Activated T-cell treated with anti-CD3 and anti-CD28 coated beads for 1 hour (primary cell): ENCODE measurements around the gene KRT6B.
"Not testable (repeated sequence)": the region's sequence is repeated elsewhere in the genome, so short reads cannot be mapped to it uniquely, and the experiment has no call there.

Source experiments
- DNase-seq: peaks from one replicate; pipeline ENCODE4 v3.0.0-alpha.2; 2020; ENCODE audit warnings: low read depth

KRT6B gene

DNA sequence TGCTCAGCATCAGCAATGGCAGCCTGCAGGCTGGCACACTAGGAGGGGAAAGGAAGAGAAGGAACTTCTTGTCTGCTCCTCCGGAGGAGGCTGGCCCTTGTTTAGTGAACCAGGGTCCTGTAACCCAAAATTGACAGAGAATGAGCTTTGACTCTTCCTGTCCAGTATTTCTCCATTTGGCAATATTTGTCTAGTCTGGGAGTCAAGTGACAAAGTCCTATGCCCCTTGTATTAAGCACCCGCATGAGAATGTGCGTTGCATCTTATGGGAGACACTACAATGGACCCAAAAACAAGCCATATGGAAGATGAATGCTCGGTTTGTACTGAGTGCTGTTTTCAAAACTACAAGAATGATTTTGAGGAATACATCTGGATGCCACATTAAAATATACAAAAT is 17.9 kb upstream of the KRT6B start:
- DNase-seq: no peak

DNA sequence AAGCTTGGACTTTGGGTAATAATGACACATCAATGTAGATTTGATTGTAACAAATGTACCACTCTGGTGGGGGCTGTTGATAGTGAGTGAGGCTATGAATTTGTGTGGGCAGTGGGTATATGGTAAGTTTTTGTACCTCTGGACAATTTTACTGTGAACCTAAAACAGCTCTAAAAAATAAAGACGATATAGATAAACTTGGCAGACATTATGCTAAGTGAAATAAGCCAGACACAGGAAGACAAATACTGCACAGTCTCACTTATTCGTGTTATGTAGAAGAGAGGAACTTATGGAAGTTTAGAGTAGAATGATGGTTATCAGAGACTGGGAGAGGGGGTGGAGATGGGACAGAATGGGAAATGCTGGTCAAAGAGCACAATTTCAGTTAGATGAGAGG is 13.0 kb upstream of the KRT6B start:
- DNase-seq: no peak

DNA sequence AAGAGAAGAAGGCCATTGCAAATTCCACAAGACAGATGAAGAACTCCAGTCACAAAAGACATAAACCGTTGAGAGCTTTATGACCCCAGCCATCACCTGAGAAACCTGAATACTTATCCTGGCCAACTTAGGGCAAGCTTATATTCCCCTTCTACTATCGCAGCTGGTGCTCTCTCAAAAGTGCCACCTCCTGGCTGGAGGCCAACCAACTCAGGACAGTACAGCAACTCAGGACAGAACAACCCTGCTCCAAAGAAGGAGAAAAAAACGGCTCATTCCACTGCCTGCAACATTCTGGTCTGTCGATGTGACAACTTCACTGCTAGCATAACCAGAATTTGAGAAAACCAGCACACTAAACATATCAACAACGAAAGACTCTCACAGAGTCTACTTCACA is 9.7 kb upstream of the KRT6B start:
- DNase-seq: no peak

DNA sequence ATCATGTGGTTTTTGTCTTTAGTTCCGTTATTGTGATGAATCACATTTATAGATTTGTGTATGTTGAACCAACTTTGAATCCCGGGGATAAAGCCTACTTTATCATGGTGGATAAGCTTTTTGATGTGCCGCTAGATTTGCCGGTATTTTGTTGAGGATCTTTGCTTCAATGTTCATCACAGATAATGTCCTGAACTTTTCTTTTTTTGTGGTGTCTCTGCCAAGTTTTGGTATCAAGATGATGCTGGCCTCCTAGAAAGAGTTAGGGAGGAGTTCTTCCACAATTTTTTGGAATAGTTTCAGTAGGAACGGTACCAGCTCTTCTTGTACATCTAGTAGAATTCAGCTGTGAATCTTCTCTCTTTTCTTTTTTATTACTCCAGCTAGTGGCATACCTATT is 6.9 kb upstream of the KRT6B start:
- DNase-seq: no peak

DNA sequence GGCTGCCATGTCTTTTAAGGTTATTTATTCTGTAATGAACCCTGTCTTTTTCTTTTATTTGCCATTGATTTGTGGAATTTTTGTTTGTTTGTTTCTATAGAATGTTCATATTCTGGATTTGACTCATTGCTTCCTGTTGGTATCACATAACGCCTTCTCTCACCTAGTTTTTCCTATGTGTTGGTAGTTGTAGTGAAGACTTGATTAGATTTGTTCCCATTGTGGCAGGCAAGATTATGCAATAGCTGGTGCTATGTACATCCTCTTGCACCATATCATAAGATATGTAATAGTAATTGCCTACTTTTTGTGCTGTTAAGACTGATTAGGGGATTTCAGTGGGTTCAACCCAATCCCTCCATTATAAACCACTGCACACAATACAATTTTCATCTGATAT is 3.9 kb upstream of the KRT6B start:
- no peak for DNase-seq

DNA sequence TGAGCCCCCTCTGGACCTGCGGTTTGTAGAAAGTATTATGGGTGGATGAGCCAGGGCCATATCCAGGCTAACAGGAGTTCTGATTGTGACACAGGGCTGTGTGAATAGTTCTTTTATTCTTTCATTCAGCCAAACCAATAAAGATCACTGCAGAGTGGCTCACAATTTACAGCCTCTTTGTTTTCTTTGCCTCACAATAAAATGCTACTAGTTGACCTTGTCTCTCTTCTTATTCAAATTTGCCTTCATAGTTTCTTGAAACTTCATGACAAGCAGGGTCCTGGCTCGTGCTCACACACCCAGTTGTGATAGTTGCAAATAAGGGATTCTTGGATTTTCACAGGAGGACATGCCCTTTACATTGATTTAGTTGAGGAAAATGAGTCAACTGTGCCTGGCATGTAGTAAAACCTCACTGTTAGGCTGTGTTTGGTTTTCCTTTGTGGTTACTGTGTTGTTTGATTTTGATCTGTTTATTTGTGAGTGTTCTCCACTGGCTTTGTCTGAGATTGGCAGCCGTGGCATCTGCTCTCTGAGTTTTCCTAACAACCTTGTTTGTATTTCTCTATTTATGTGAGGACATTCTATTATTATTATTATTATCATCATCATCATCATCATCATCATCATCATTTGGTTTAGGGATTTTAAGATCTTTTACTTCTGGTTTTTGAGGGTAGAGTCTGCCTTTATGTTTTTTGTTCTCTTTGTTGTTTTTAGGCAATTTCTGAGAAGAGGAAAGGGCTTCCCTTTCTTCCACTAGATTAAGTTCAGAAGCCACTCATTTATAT is 2.7 kb upstream of the KRT6B start:
- DNase-seq: no peak

DNA sequence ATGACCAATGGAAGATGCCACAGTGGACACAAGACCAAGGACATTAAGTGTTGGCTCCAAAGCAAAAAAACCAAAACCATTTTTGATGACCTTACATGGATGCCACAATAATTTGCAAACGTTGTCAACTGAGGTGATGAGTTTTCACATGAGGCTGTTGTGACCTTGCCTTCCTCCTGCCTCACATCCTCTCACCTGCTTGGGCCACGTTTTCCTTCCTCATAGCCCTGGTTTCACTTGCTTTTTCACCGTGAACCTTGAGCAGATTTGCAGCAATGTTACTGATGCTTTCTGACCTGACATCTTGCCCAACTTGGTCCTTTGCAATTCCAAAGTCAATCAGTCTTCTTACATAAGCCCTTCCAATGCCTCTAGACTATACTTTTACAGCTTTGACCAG is 3.7 kb downstream of the KRT6B start:
- no peak for DNase-seq

DNA sequence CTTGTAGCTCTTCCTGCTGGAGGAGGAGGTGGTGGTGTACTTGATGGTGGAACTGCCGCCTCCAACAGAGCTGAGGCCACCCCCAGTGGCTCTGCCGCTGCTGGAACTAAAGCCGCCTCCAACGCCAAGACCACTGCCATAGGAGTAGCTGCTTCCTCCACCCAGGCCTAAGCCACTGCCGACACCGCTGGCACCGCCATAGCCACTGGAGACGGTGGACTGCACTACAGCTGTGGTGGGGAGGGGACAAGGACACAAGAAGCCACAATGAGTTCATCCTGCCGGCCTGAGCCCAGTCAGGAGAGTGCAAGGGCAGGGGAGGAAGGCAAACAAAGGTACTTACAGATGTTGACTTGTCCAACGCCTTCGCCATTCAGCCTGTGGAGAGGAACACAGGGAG is 4.8 kb downstream of the KRT6B start:
- not testable (repeated sequence) for DNase-seq

DNA sequence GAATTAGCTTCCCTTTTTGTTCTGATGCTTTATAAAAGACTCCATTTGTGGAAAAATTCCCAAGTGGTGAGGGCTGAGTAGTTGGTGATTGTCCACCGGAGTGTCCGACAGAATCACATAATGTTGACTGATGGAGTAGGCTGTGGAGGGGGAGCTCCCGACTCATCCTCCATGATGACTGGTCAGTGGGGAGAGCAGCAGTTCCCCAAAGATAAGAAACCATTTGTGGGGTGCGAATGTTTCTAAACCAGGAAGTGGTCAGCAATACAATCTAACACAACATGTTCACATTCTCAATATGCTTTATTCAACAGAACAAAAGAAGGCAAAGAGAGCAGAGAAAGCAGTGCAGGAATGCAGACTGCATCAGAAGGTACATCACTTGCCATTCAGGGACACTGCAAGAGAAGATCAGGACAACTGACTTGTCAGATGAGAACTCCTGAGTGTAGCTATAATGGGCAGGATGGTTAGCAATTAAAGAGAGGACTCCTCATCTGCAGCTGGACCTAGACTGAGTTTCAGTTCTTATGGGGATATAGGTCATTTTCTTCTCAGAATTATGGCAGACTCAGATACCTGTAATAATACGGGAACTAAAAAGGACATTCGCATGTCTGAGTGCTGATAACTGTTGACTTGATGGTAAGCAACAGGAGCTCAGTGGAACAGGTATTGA is 5.4 kb downstream of the KRT6B start:
- DNase-seq: no peak

DNA sequence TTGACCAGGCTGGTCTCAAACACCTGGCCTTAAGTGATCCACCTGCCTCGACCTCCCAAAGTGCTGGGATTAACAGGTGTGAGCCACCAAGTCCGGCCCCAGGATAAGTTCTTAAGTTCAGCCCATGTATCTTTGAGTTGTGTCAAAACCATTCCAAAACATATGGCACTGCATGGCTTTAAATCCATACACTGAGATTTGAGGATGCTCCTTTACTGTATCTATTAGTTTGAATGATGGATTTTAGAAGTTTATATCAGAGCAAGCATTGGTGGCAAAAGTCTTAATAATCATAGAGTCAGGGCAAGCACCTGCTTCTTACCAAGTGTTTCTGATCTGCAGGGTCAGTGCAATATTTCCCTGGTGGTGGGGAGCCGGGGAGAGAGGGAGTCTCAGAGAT is 6.1 kb downstream of the KRT6B start:
- no peak for DNase-seq

DNA sequence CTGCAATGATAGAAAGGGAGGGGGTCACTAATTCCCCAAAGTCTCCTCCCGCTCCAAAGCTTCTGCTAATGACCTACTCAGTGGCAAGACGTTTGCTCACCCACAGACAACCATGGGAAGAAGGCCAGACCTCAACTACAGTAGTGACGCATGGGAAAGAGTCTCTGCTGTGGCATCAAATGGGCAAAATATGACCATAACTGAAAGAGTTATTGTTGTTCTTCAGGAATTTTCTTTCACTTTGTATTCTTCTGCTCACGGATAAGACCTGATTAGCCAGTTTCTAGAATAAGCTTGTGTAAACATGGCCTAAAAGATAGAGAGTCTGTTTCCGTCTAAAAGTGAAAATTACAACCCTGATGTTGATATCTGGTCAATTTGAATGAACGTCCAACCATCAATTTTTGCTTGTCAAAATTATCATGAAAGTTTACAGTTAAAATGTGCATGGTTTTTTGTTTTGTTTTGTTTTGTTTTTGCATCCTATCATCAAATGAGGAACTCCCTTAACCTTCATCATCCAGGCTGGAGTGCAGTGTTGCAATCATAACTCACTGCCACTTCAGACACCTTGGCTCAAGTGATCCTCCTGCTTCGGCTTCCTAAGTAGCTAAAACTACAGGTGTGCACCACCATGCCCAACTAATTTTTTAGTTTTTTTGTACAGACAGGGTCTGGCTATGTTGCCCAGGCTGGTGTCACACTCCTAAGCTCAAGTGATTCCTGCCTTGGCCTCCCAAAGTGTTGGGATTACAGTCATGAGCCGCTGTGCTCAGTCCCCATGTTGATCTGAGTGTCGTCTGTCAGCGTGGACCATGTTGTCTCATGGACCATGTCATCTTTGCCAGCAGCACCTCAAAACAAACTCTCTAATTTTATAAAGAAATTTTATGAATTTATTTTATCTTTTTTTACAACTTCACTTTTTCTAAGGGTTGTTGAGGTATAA is 7.0 kb downstream of the KRT6B start:
- DNase-seq: no peak

DNA sequence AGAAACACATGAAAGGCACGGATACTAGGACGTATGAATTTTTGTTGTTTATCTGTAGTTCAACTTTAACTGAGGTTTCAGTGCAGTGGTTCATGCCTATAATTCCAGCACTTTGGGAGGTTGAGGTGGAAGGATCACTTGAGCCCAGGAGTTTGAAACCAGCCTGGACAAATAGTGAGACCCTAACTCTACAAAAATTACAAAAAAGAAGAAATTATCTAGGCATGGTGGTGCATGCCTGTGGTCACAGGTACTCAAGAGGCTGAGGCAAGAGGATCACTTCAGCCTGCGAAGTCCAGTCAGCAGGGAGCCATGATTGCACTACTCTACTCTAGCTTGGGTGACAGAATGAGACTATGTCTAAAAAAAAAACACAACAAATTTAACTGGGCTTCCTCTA is 8.0 kb downstream of the KRT6B start:
- DNase-seq: no peak

DNA sequence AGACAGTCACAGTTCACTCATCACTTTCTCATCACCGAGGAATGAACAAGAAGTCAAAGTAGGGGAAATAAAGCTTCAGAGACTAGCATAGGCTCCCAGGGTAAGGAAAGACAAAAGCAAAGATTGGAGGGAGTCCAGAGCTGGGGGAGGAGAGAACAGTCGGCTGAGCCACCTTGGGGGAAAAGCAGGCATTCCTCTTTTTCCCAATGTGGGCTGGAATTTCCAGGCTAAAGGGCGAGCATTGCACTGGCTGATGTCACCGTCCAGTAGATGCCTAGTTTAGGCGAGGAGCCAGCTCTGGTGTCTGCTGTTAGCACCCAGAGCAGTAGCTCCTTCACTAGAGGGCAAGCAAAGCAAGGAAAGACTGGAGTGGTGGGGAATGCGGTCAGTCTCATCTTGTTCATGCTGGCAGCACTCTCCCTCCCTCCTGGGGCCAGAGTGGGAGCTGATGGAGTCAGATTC is 9.3 kb downstream of the KRT6B start:
- DNase-seq: no peak

DNA sequence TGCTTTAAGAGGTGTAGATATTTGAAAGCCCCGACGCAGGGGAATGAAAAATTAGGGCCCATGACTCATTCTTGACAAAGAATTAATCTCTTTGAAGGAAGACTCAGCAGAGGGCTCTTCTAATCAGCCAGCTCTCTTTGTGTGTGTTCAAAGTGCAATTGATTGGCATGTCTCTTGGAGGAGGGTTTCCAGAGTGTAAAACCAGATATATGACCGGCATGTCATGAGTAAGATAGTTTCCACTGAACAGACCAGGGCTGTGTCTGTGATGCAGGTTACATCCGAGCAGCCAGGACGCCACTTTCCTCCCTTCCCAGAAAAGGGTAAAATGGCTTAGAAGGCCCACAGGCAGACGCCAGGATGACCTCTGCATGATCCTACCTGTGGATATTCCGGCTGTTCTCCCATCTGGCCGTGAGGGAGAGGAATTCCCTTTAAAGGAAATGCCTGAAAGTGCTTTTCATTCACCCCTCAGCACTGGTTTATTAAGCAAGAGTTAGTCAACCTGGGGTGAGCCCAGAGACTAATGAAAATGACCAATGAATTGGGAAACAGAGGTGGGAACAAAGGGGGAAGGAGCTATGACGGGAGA is 10.5 kb downstream of the KRT6B start:
- DNase-seq: no peak

DNA sequence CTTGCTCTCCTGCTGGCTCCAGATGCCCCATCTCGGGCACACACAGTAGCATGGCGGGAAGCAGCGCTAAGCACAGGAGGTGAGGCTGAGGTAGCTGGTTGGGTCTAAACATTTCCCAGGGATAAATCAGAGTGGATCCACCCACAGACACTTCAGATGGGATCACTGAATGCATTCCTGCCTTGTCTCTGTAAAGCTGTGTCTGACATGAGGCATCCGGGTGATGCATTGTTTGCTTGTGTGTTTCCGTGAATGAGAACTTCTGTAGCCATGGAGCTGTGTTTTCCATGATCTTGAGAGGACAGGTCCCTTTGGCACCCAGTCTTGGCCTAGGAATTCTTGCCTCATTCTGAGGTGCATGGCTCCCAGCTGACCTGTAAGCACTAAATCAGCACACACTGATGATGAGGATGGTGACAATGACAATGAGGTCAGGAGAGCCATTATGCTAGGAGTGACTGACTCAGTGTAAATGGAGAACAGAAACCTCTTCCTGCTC is 11.1 kb downstream of the KRT6B start:
- DNase-seq: no peak

DNA sequence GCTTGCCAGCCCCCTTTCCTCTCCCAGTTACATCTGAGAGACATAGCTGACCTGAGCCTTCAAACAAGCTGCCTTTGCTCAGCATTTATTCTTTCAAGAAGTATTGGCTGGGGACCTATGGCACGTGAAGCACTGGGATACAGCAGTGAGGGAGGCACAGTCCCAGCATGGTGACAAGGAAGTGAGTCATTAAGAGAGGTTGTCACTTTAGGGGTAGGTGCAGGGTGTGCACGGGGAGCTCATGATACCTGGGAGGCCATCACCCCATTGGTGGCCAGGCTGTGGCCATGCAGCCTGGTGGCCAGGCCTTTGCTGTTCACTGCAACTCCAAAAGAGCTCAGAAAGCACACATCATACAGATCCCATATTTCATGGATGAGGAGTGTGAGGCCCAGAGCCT is 12.1 kb downstream of the KRT6B start:
- no peak for DNase-seq

DNA sequence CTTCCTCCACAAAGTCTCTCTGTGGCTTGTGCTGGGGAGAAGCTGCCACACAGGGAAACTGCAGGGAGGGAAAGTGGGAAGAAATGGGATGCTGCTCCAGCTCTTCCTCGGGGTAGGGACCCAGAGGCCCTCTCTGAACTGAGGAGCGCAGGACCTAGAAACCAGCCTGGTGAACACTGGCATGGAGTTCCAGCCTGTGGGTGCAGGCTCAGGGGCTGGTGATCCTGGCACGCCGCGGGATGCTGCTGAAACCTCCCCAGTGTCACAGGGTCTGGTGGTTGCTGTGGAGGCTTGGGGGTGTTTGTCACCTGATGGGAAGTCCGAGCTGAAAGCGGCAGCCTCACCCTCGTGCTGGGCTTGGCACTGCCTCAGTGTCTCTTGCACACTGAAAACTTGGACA is 12.5 kb downstream of the KRT6B start:
- no peak for DNase-seq

DNA sequence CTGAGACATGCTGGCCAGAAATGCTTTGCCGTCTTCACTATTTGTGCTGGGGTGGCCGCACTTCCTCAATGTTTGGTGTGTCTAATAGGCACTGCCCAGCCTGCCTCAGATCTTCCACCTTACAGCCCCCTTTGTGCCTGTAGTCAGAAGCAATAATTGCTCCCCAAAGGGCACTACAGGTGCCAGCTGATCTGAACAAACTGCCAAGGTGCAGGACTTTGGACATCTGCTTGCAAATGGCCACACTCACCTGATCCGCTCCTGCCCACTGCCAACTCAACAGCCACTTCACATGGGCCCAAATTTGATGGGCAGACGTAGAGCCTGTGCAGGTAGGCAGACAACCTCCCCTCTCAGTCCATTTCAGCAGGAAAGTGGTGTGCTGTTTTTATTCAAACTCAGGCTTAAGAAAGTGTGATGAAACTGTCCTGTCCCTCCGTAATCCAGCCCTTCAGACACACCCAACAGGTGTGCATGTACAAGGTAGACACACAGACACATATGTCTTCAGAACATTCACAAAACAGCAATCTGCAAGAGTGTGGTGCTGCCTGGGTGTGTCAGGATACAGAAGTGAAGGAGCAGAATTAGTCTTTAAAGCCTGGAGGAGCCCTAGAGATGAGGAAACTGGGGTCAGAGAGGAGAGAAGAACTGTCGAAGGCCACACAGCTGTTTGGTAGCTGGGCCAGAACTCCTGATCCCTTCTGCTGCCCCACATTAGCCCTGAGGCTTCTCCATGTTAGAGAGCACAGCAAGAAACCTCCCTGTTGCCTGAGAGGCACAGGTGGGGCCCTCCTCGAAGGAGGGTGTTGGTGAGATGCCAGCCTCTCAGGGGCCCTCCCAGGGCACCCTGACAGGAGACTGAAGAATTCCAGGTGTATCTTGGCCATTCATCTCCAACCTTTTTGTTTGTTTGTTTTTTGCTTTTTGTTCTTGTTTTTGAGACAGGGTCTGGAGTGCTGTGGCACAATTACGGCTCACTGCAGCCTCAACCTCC is 13.3 kb downstream of the KRT6B start:
- DNase-seq: no peak

DNA sequence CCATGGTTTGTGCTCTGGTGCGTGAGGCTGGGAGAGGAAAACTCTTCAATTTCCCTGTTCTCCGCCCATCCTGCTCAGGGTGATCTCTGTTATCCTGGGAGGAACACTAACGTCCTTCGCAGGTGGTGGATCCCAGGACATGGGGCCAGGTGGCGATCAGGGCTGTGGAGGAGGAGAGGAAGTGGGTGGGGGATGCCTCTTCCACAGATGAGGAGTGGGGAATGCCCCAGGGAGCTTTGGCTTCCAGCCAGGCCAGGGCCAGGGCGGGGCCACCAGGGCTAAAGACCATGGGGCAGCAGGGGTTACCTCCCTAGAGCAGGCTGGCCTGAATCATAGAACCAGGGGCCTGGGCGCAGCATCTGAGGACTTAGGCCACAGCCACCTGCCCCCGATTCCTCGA is 14.4 kb downstream of the KRT6B start:
- DNase-seq: no peak

DNA sequence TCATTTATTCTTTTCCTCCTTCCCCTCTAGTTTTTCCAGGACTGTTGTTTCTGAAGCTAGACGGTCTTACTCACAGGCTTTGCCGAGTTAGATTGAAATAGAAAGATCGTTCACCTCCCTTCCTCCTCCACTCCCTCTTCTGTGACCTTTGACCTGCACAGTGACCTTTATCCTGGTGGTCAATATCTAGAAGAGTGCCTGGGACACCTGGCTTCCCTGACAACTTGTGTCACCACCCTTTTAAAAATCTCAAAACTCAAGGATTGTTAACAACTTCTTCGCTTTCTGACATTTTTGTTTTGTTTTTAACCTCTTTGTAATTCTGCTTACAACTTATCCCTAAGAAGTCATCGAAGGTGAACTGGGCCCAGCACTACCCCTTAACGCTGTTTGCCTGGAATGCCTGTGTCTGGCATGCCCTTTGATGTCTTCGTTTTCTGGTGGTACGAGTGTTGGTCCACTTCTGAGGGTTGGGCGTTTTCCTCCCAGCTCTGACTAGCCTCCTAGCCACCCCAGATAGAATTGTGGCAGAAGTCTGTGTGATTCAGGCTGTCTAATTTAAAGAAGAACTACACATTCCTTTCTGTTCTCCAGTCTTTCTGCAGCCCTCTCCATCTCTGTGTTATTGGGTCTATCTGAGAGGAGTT is 15.0 kb downstream of the KRT6B start:
- DNase-seq: no peak
